WTC11 (cell line): ENCODE measurements around the gene TDRD9.

Experiments used
- JUN ChIP-seq: sonication (generic); formaldehyde crosslinking; IDR thresholded peaks from 2 replicates; pipeline ENCODE4 v1.8.0; 2023; ENCODE audit warnings: mild to moderate bottlenecking, missing genetic modification reagents
- NFYB ChIP-seq: sonication (generic); formaldehyde crosslinking; conservative IDR thresholded peaks from 2 replicates; pipeline ENCODE4 v1.8.0; 2022; ENCODE audit warnings: low read depth, missing genetic modification reagents
- NR3C1 ChIP-seq: sonication (generic); formaldehyde crosslinking; conservative IDR thresholded peaks from 2 replicates; pipeline ENCODE4 v1.8.1; 2023; ENCODE audit warnings: low read depth, mild to moderate bottlenecking, missing genetic modification reagents
- RELA ChIP-seq: sonication (generic); formaldehyde crosslinking; IDR thresholded peaks from 2 replicates; pipeline ENCODE4 v1.8.1; 2022; ENCODE audit warnings: missing genetic modification reagents, mild to moderate bottlenecking, borderline replicate concordance
- SMAD3 ChIP-seq: sonication (generic); formaldehyde crosslinking; IDR thresholded peaks from 2 replicates; pipeline ENCODE4 v1.8.0; 2022; ENCODE audit warnings: missing genetic modification reagents, mild to moderate bottlenecking, borderline replicate concordance
- TEAD4 ChIP-seq: sonication (generic); formaldehyde crosslinking; IDR thresholded peaks from 2 replicates; pipeline ENCODE4 v1.8.0; 2022; ENCODE audit warnings: mild to moderate bottlenecking, missing genetic modification reagents
- TF ChIP-seq, protein P1 (sequence below): fragments of 250-450 bp; sonication (Bioruptor Pico); IDR thresholded peaks from 2 replicates; pipeline ENCODE4 v1.9.0; 2021; ENCODE audit warnings: mild to moderate bottlenecking, borderline replicate concordance

DNA sequence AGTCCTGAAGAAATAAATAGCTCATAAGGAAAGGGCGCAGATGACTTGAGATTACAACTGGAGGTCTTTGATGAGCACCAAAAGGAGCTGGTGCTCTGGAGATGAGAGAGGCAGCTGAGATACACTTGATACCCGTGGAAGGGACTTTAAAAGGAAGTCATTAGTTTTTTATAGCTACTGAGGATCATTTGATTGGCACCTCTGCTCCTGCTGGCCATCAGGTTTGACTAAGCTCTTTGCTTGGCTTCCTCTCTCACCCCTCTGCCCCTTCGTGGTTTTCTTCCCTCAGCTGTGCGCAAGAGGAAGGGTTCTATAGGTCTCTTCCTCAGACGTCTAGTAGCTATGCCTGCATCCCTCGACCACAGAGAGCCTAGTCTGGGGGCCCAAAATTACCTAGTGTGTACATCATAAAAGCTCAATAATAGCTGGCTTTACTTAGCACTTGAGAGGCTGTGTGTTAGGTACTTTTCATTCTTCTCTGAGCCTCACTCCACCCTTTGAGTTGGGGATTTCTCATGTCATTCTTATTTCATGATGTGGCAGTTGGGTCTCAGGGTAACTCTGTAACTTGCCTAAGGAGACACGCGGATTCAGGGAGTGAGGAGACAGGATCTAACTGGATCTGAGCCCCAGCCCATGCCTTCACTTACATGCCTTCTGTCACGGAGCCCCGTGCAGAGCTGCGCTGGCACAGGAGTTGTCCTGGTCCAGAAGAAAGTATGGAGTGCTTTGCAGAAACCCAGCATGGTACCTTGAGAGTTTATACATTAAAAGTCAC, 88.8 kb downstream of the TDRD9 start:
- no peak for TF ChIP-seq RELA (CRISPR knock-in tag)
- TF ChIP-seq JUN (CRISPR knock-in tag) = no peak
- TF ChIP-seq TEAD4 (CRISPR knock-in tag) = no peak
- no peak for TF ChIP-seq NFYB (CRISPR knock-in tag)
- TF ChIP-seq SMAD3 (CRISPR knock-in tag) = no peak
- TF ChIP-seq, protein P1, sequence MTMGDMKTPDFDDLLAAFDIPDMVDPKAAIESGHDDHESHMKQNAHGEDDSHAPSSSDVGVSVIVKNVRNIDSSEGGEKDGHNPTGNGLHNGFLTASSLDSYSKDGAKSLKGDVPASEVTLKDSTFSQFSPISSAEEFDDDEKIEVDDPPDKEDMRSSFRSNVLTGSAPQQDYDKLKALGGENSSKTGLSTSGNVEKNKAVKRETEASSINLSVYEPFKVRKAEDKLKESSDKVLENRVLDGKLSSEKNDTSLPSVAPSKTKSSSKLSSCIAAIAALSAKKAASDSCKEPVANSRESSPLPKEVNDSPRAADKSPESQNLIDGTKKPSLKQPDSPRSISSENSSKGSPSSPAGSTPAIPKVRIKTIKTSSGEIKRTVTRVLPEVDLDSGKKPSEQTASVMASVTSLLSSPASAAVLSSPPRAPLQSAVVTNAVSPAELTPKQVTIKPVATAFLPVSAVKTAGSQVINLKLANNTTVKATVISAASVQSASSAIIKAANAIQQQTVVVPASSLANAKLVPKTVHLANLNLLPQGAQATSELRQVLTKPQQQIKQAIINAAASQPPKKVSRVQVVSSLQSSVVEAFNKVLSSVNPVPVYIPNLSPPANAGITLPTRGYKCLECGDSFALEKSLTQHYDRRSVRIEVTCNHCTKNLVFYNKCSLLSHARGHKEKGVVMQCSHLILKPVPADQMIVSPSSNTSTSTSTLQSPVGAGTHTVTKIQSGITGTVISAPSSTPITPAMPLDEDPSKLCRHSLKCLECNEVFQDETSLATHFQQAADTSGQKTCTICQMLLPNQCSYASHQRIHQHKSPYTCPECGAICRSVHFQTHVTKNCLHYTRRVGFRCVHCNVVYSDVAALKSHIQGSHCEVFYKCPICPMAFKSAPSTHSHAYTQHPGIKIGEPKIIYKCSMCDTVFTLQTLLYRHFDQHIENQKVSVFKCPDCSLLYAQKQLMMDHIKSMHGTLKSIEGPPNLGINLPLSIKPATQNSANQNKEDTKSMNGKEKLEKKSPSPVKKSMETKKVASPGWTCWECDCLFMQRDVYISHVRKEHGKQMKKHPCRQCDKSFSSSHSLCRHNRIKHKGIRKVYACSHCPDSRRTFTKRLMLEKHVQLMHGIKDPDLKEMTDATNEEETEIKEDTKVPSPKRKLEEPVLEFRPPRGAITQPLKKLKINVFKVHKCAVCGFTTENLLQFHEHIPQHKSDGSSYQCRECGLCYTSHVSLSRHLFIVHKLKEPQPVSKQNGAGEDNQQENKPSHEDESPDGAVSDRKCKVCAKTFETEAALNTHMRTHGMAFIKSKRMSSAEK (CRISPR knock-in tag) = no peak
- no peak for TF ChIP-seq NR3C1 (CRISPR knock-in tag)
